Measurements from ENCODE around the gene VARS1. TPM values are rescaled to one million over a fixed set of nuclear protein-coding genes. Genes with fewer than 3 reads are reported as not detected.
A peak's percentile ranks its signal among the peaks of the same experiment; 100 is the strongest.

Gene VARS1
- total RNA-seq, 4 donors from 2014 or later: 25.4 to 50.6 (median 29.9) TPM

GRCh38 chr6:31763619-31763940, 32.0 kb downstream of the VARS1 start:
- Histone ChIP-seq H3K4me1 (peaks cover 0 to 19% (median 3%) of the 10 kb centered on the region in 3 donors), H3K27ac (no peak overlapping the region), H3K36me3 (peaks cover 0 to 25% of the 10 kb centered on the region in 2 donors), H3K9me3 (no peaks in the 10 kb centered on the region), H3K4me3 (no peak overlapping the region), H3K27me3 (no peaks in the 10 kb centered on the region)
- TF ChIP-seq CTCF (IDR thresholded peaks at IDR 0.05) (no peak), EP300 (IDR thresholded peaks at IDR 0.05) (no peak), POLR2A (IDR thresholded peaks at IDR 0.05) (no peak), POLR2AphosphoS5 (IDR thresholded peaks at IDR 0.05) (no peak)
- WGBS, 2 donors (ENCODE audit: low coverage in 1 of 2): 22 to 33% methylated on average over 1 of the region's 1 CpG
- ATAC-seq: peak; percentile 31

DNA sequence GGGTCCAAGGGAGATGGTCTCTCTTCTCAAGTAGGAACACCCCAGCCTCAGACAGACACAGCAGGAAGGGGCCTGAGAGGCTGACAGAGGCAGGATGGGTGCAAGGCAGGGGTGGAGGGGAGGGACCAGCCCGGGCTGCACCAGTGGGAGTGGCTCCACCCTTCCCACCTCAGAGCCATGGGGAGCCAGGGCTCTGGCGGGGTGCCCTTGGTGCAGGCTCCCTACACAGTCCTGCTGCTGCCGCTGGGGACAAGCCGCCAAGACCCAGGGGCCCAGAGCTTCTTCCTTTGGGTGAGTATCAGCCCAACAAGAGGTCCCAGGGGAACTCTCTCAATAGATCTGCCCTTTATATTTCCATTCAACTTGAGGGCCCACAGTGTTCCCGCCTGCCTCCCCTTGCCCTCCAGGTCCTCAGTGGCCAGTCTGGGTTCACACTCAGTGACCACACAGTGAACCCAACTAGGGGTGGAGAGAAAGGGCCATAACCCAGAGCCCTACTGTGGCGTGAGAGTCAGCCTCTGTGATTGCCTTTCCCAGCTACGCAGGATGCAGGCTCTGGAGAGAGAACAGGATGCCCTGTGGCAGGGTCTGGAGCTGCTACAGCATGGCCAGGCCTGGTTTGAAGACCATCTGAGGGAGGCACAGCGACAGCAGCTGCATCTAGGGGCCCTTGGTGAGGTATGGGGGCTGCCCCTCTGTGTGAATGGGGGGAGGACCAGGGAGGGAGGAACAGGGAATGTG, 32.5 kb downstream of the VARS1 start:
- H3K4me1 ChIP-seq: peaks cover 0 to 19% (median 3%) of the 10 kb centered on the region in 3 donors
- ATAC-seq: peak; percentile 10
- H3K27ac ChIP-seq: no peak overlapping the region
- no peak overlapping the region for H3K4me3 ChIP-seq
- no peaks in the 10 kb centered on the region for H3K27me3 ChIP-seq
- no peaks in the 10 kb centered on the region for H3K9me3 ChIP-seq
- H3K36me3 ChIP-seq: peaks cover 0 to 25% of the 10 kb centered on the region in 2 donors
- TF ChIP-seq POLR2A (IDR thresholded peaks at IDR 0.05) (no peak), POLR2AphosphoS5 (IDR thresholded peaks at IDR 0.05) (no peak), EP300 (IDR thresholded peaks at IDR 0.05) (no peak), CTCF (IDR thresholded peaks at IDR 0.05) (no peak)
- 40 to 57% methylated on average over 1 to 3 of the region's 8 CpGs for WGBS, 2 donors (ENCODE audit: low coverage in 1 of 2)

- no peak within 1 kb of the TSS for H3K4me3 ChIP-seq
- H3K4me1 ChIP-seq: peaks cover 0 to 19% (median 3%) of the 10 kb centered on the region in 3 donors
- no peaks in the 10 kb centered on the region for H3K9me3 ChIP-seq
- no peak for ATAC-seq
- H3K27ac ChIP-seq: no peak within 1 kb of the TSS
- TF ChIP-seq CTCF (IDR thresholded peaks at IDR 0.05) (no peak), POLR2AphosphoS5 (IDR thresholded peaks at IDR 0.05) (no peak), POLR2A (IDR thresholded peaks at IDR 0.05) (no peak), EP300 (IDR thresholded peaks at IDR 0.05) (no peak)
- peaks cover 0 to 25% of the 10 kb centered on the region in 2 donors for H3K36me3 ChIP-seq
- no peaks in the 10 kb centered on the region for H3K27me3 ChIP-seq
- WGBS, 2 donors (ENCODE audit: low coverage in 1 of 2): 64 to 67% methylated on average over 2 to 4 of the region's 4 CpGs
These were observed 33.2 kb downstream of the VARS1 start, which contains the start of gene SAPCD1 for GRCh38 chr6:31762356-31762755. SAPCD1 (plus strand) TSS chr6:31762656; CDS start chr6:31763055, 399 bp downstream.

- WGBS, 2 donors (ENCODE audit: low coverage in 1 of 2): 92 to 94% methylated on average over 6 to 7 of the region's 8 CpGs
- Histone ChIP-seq H3K36me3 (peaks cover 0 to 25% of the 10 kb centered on the region in 2 donors), H3K27me3 (no peaks in the 10 kb centered on the region), H3K27ac (no peak overlapping the region), H3K9me3 (no peaks in the 10 kb centered on the region), H3K4me1 (peaks cover 0 to 15% (median 1%) of the 10 kb centered on the region in 3 donors), H3K4me3 (no peak overlapping the region)
- ATAC-seq: no peak
- TF ChIP-seq EP300 (IDR thresholded peaks at IDR 0.05) (no peak), POLR2A (IDR thresholded peaks at IDR 0.05) (no peak), CTCF (IDR thresholded peaks at IDR 0.05) (no peak), POLR2AphosphoS5 (IDR thresholded peaks at IDR 0.05) (no peak)
These were observed 34.2 kb downstream of the VARS1 start for GRCh38 chr6:31761343-31761742.

DNA sequence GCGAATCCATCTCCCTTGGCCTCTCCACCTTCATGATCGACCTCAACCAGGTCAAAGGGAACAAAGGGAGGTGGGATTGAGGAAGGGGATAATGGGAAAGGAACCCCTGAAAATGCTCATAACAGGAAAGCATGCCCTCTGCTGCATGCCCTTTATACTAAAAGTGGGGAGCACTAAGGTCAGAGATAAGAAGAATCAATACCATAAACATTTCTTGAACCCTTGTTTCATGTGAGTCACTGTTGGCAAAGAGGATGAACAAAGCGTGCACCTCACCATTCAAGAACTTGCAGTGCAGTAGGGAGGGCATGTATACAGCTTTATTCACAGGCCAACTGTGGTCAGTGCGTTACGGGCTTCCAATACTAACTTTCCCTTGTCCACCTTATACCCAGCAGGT, 34.8 kb downstream of the VARS1 start:
- Histone ChIP-seq H3K27ac (no peak overlapping the region), H3K27me3 (no peaks in the 10 kb centered on the region), H3K9me3 (no peaks in the 10 kb centered on the region), H3K4me3 (no peak overlapping the region), H3K36me3 (peaks cover 0 to 25% of the 10 kb centered on the region in 2 donors), H3K4me1 (peaks cover 0 to 10% (median 0%) of the 10 kb centered on the region in 3 donors)
- WGBS, 2 donors (ENCODE audit: low coverage in 1 of 2): 95 to 96% methylated on average over 3 to 4 of the region's 5 CpGs
- TF ChIP-seq POLR2AphosphoS5 (IDR thresholded peaks at IDR 0.05) (no peak), EP300 (IDR thresholded peaks at IDR 0.05) (no peak), POLR2A (IDR thresholded peaks at IDR 0.05) (no peak), CTCF (IDR thresholded peaks at IDR 0.05) (no peak)
- ATAC-seq: no peak

Measured in gastroesophageal sphincter (tissue), 4 donors.